Left colon (tissue), 2 donors: ENCODE measurements around the gene FAM149A. TPM values are rescaled to one million over a fixed set of nuclear protein-coding genes. Genes with fewer than 3 reads are reported as not detected.

Source experiments
- ATAC-seq: fragments of 200-7000 bp; cut with Tn5 transposase; one replicate; pipeline ENCODE4 v1.9.1; 2020; ENCODE audit warnings: mild to moderate bottlenecking, moderate library complexity
- DNase-seq, 2 donors: peaks; one replicate each; pipeline ENCODE4 v3.0.0-alpha.2; 2020
- intact Hi-C, 2 donors: fragments of 100-400 bp; cut with DNase I in 1 of 2; cut with micrococcal nuclease in 1 of 2; formaldehyde crosslinking; loops; one replicate each; pipeline versions ENCODE4 v1.11.2 to v1.14.0; 2022; cut with DNase I, micrococcal nuclease
- total RNA-seq, 2 donors: library from RNA; stranded (reverse); fragmentation: NEBNext Ultra II Directional; extraction: Animal tissue kit (Norgen Biotek cat#: 25700); gene quantifications; one replicate each; pipeline ENCODE4 v1.2.1, GENCODE V29; 2021
- donor health status: DM: no; HTN: no; CAD: no.
- donor health status: DM: yes; HTN: yes; CAD: no.

FAM149A gene
- total RNA-seq, 2 donors from 2014 or later = 15.2 to 18.4 TPM

- no peak for ATAC-seq
- intact Hi-C loops = no loop called here
- DNase-seq = no peak
These were observed 44.0 kb downstream of the FAM149A start for GRCh38 chr4:186148336-186148975.

DNA sequence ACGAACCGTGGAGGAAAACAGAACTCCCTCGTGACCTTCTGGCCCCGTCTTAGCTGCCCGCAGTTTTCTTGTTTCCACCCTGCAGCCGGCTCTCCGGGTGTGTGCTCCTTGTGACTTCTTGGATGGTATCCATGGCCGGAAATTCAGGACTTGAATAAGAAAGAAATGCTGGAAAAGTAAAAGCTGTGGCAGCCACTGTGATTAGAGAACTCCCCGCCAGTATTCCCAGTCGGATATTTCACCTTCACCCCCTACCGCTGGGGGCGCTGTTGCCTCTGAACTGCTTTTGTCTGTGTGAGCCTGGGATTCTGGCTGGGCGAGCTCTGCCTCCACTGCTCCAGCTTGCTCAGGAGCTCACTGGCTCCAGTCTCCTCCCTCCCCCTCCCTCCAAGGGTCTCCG lies 45.4 kb downstream of the FAM149A start:
- DNase-seq = peak in 1 of 2 donors; percentile 29
- intact Hi-C loops = no loop called here
- no peak for ATAC-seq

DNA sequence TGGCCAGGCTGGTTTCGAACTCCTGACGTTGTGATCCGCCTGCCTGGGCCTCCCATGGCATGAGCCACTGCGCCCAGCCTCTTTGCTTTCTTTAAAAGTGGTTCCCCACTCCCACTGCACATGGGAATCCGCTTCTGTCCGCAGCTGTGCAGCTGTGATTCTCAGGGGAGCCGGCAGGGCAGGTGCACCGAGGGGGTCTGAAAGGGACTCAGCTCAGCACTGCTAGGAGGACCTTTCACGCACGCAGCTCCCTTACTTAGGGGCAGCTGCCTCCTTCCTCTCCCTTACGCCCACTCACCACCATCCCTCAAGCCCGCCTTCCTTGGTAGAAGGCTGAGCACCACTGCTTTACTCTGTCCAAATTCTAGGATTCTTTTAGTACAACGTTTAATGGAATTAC lies 46.4 kb downstream of the FAM149A start:
- no peak for ATAC-seq
- no peak for DNase-seq
- intact Hi-C loops = no loop called here

- ATAC-seq (no peak), DNase-seq (no peak)
- intact Hi-C loops = no loop called here
These were observed 47.0 kb downstream of the FAM149A start for GRCh38 chr4:186151499-186151898.

- ATAC-seq = no peak
- DNase-seq = no peak
- intact Hi-C loops = no loop called here
These were observed 53.7 kb downstream of the FAM149A start for GRCh38 chr4:186158021-186158813.

GRCh38 chr4:186158966-186159365 lies 54.5 kb downstream of the FAM149A start:
- ATAC-seq = no peak
- intact Hi-C loops = no loop called here
- DNase-seq = no peak

- DNase-seq (no peak), ATAC-seq (no peak)
- intact Hi-C loops = no loop called here
These were observed 55.1 kb downstream of the FAM149A start for GRCh38 chr4:186159613-186160012.

DNA sequence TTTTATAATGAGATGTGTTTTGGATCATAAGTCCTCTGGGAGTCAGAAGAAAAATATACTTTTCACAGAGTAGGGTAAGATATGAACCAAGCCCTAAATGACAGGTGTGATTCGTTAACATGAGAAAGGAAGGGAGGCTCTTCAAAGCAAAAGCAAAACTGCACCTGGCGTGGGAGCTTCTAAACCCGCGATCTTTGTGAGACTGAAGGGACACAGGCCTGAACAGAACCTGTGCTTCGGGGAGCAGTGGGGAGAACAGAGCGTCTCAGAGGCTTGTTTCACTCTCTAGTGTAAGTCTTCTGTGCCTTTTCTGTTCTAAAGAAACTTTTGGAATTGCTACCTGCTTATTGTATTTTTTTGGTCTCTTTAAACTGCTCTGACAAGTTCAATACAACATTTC lies 56.6 kb downstream of the FAM149A start:
- DNase-seq (no peak), ATAC-seq (no peak)
- intact Hi-C loops = no loop called here

GRCh38 chr4:186166852-186167512 lies 62.5 kb downstream of the FAM149A start:
- no peak for DNase-seq
- no peak for ATAC-seq
- intact Hi-C loops = no loop called here

- intact Hi-C loops = no loop called here
- ATAC-seq (no peak), DNase-seq (no peak)
These were observed 63.1 kb downstream of the FAM149A start for GRCh38 chr4:186167605-186168004.

DNA sequence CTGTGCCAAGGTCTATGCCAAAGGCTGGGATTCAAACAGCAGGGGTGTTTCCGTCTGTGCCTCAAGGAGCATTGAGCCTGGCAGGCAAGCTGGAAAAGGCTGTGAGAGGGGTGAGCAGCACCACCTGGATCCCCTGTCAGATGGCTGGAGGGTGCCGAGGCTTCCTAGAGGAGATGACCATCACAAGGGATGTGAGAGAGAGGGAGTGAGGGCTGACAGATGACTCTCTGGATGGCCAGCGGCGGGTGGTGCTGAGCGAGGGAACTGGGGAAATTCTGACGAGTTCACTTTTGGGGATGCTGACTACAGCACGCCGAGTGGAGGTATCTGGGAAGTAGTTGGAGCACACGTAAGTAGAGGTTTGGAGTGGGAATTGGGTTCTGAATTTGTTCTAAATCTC lies 64.2 kb downstream of the FAM149A start:
- no peak for DNase-seq
- intact Hi-C loops = no loop called here
- no peak for ATAC-seq

- intact Hi-C loops = no loop called here
- ATAC-seq = no peak
- no peak for DNase-seq
These were observed 64.9 kb downstream of the FAM149A start for GRCh38 chr4:186169333-186169944.

- ATAC-seq (no peak), DNase-seq (no peak)
- intact Hi-C loops = no loop called here
These were observed 65.7 kb downstream of the FAM149A start for GRCh38 chr4:186169945-186170802.

- ATAC-seq = no peak
- intact Hi-C loops = no loop called here
- no peak for DNase-seq
These were observed 66.5 kb downstream of the FAM149A start for GRCh38 chr4:186170966-186171365.

- DNase-seq = peak; percentile 33 to 60
- peak; percentile 98 for ATAC-seq
- intact Hi-C loops = no loop called here
These were observed 68.0 kb downstream of the FAM149A start for GRCh38 chr4:186172546-186172945.

GRCh38 chr4:186188107-186188506 lies 83.6 kb downstream of the FAM149A start:
- no peak for ATAC-seq
- DNase-seq = no peak
- intact Hi-C loops = no loop called here

DNA sequence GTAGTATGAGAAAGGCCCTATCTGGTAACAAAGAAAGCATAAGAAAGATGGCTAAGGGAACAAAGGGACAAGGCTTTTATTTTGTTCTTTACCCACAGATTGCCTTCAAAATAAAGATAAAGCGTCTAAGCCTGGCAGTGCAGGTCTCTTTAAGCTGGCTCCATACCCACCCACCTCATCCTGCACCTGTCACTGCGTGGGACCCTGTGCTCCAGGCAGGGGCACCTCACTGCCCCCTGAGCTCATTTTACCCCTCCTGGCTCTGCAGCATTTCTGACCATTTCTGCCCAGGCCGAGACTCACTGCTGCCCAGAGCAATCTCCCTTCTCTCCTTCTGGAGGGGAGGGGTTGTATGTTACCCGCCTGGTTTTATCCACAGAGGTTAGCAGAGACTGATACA lies 85.2 kb downstream of the FAM149A start:
- no peak for ATAC-seq
- intact Hi-C loops = no loop called here
- DNase-seq = peak in 1 of 2 donors; percentile 18

GRCh38 chr4:186190581-186191199 lies 86.2 kb downstream of the FAM149A start:
- ATAC-seq = peak; percentile 50
- DNase-seq = peak; percentile 52 to 68
- intact Hi-C loops = no loop called here
